Heart left ventricle (tissue), 13 donors: Measurements from ENCODE around the gene STK33.

ENCODE experiments used
- POLR2A ChIP-seq, 2 donors: fragments of 450-650 bp; IDR thresholded peaks; one replicate each; pipeline ENCODE4 v1.6.1; 2017; ENCODE audit warnings: antibody characterized with exemption in 2 of 2, mild to moderate bottlenecking in 2 of 2, moderate library complexity in 2 of 2
- TF ChIP-seq, protein P1 (sequence below), 12 donors: fragments of 200-600 bp; sonication (generic) in 4 of 12; IDR thresholded peaks; one replicate each; pipeline versions ENCODE4 v1.5.0 to v1.8.0; 2018 to 2022; ENCODE audit warnings: antibody characterized with exemption in 12 of 12, mild to moderate bottlenecking in 5 of 12
- donor health status: ischemic (EF 13 %, LVEDD 7.1; RV severe dilation, severe dysfunction).
- donor health status: DM: no; HTN: yes; CAD: no.
- donor health status: DM: no; HTN: no; CAD: no.
- donor health status: ischemic (EF 25% LVEDD 6.9; RV normal size, moderate dysfunction).
- donor health status: ischemic (EF 25% LVEDD 5.7; RV mildly dilated, moderate dysfunction).
- donor health status: ischemic (EF 35%, LVEDD 5.7; RV mildly dilated, moderate dysfunction).
- donor health status: nonischemic (EF 11% LVEDD 7.7; RV severe dilation, severe dysfunction).
- donor health status: DM: yes; HTN: yes; CAD: no.
- donor health status: PGD.
- donor health status: ischemic (EF 29% LVEDD 5.4; RV normal size, mild dysfunction).
- donor health status: nonischemic (EF 23%, LVEDD 6.1; RV moderate dilation, normal function).

GRCh38 chr11:8603696-8604077 is 9.7 kb upstream of the STK33 start:
- TF ChIP-seq, protein P1, sequence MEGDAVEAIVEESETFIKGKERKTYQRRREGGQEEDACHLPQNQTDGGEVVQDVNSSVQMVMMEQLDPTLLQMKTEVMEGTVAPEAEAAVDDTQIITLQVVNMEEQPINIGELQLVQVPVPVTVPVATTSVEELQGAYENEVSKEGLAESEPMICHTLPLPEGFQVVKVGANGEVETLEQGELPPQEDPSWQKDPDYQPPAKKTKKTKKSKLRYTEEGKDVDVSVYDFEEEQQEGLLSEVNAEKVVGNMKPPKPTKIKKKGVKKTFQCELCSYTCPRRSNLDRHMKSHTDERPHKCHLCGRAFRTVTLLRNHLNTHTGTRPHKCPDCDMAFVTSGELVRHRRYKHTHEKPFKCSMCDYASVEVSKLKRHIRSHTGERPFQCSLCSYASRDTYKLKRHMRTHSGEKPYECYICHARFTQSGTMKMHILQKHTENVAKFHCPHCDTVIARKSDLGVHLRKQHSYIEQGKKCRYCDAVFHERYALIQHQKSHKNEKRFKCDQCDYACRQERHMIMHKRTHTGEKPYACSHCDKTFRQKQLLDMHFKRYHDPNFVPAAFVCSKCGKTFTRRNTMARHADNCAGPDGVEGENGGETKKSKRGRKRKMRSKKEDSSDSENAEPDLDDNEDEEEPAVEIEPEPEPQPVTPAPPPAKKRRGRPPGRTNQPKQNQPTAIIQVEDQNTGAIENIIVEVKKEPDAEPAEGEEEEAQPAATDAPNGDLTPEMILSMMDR (IDR thresholded peaks at IDR 0.05): no peak
- TF ChIP-seq POLR2A (IDR thresholded peaks at IDR 0.05): no peak
